Testis (tissue), 2 donors: ENCODE data around the gene GPATCH4.

Source experiments
- POLR2A ChIP-seq: fragments of 450-650 bp; IDR thresholded peaks from one replicate; pipeline ENCODE4 v1.6.1; 2017; ENCODE audit warnings: antibody characterized with exemption, mild to moderate bottlenecking, moderate library complexity
- TF ChIP-seq, protein P1 (sequence below), 3 experiments: fragments of 450-650 bp in 2 of 3; fragments of 200-600 bp in 1 of 3; sonication (generic) in 1 of 3; IDR thresholded peaks; one replicate each; pipeline ENCODE4 v1.5.1; 2016 to 2019; ENCODE audit warnings: antibody characterized with exemption in 3 of 3, mild to moderate bottlenecking in 2 of 3, moderate library complexity in 1 of 3

DNA sequence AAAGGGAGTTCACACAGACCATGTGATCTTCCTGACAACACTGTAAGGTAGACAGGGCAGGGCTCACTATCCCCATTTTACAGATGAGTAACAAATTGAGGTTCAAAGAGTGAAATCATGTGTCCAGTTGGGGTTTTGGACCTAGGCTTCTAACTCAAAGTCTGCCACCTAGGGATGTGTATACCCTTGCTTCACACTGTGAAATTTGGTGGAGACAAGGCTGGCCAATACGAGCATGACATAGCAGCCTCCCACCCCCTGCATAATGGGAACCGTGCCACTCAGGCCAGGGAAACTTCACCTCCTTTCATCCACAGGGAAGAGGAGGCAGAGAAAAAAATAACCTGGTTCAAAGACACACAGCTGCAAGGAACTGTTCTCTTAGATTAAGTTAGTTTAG, 35.8 kb downstream of the GPATCH4 start:
- TF ChIP-seq, protein P1, sequence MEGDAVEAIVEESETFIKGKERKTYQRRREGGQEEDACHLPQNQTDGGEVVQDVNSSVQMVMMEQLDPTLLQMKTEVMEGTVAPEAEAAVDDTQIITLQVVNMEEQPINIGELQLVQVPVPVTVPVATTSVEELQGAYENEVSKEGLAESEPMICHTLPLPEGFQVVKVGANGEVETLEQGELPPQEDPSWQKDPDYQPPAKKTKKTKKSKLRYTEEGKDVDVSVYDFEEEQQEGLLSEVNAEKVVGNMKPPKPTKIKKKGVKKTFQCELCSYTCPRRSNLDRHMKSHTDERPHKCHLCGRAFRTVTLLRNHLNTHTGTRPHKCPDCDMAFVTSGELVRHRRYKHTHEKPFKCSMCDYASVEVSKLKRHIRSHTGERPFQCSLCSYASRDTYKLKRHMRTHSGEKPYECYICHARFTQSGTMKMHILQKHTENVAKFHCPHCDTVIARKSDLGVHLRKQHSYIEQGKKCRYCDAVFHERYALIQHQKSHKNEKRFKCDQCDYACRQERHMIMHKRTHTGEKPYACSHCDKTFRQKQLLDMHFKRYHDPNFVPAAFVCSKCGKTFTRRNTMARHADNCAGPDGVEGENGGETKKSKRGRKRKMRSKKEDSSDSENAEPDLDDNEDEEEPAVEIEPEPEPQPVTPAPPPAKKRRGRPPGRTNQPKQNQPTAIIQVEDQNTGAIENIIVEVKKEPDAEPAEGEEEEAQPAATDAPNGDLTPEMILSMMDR (IDR thresholded peaks at IDR 0.05), result no peak
- TF ChIP-seq POLR2A, result no peak
